ENCODE results near the gene ACOX1. TPM values are rescaled to one million over a fixed set of nuclear protein-coding genes. Genes with fewer than 3 reads are reported as not detected.

ACOX1 gene
- polyA plus RNA-seq, 1 of the 3 experiments (the other 2 are of a cell fraction): 21.5 TPM

DNA sequence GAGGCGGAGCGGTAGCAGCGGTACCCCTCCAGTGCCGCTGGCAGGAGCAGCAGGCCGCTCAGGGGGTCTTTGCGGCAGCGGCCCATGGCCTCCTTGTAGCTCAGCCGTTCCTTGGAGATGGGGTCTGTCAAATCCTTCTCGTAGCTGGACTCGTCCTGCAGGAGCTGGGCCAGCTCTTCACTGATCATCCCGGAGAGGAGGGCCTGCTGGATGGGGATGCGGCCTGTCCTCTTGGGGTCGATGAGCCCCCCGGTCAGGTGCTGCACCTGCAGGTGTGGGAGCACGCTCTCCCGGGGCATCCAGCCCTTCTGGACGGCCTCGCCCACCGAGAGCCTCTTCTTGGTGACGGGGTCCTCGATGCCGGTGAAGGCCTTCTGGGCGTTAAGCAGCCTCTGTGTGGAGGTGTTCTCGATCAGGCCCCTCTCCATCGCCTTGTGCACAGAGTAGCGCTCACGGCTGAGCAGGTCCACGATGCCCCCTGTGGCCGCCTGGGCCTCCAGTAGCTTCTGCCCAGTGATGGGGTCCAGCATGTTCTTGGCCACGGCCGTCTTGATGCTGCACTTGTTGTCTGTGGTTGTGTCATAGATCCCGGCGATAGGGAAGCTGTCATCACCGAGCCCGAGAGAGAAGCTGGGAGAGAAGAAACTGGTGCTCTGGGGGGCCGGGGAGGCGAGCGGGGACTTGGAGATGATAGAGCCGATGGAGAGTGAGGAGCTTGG is 28.3 kb upstream of the ACOX1 start (continued):
- TF ChIP-seq, protein P1, sequence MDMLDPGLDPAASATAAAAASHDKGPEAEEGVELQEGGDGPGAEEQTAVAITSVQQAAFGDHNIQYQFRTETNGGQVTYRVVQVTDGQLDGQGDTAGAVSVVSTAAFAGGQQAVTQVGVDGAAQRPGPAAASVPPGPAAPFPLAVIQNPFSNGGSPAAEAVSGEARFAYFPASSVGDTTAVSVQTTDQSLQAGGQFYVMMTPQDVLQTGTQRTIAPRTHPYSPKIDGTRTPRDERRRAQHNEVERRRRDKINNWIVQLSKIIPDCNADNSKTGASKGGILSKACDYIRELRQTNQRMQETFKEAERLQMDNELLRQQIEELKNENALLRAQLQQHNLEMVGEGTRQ (IDR thresholded peaks at IDR 0.05; ENCODE audit: borderline replicate concordance, low read depth, low read length): no peak
- TF ChIP-seq SMC3 (IDR thresholded peaks at IDR 0.05; ENCODE audit: low read depth, low read length) (no peak), FOSL2 (IDR thresholded peaks at IDR 0.05; ENCODE audit: borderline replicate concordance, low read depth) (no peak)
- TF ChIP-seq, protein P2, sequence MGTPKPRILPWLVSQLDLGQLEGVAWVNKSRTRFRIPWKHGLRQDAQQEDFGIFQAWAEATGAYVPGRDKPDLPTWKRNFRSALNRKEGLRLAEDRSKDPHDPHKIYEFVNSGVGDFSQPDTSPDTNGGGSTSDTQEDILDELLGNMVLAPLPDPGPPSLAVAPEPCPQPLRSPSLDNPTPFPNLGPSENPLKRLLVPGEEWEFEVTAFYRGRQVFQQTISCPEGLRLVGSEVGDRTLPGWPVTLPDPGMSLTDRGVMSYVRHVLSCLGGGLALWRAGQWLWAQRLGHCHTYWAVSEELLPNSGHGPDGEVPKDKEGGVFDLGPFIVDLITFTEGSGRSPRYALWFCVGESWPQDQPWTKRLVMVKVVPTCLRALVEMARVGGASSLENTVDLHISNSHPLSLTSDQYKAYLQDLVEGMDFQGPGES (IDR thresholded peaks at IDR 0.05; ENCODE audit: low read depth, low read length): no peak
- TF ChIP-seq, protein P3, sequence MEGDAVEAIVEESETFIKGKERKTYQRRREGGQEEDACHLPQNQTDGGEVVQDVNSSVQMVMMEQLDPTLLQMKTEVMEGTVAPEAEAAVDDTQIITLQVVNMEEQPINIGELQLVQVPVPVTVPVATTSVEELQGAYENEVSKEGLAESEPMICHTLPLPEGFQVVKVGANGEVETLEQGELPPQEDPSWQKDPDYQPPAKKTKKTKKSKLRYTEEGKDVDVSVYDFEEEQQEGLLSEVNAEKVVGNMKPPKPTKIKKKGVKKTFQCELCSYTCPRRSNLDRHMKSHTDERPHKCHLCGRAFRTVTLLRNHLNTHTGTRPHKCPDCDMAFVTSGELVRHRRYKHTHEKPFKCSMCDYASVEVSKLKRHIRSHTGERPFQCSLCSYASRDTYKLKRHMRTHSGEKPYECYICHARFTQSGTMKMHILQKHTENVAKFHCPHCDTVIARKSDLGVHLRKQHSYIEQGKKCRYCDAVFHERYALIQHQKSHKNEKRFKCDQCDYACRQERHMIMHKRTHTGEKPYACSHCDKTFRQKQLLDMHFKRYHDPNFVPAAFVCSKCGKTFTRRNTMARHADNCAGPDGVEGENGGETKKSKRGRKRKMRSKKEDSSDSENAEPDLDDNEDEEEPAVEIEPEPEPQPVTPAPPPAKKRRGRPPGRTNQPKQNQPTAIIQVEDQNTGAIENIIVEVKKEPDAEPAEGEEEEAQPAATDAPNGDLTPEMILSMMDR (IDR thresholded peaks at IDR 0.05): no peak

DNA sequence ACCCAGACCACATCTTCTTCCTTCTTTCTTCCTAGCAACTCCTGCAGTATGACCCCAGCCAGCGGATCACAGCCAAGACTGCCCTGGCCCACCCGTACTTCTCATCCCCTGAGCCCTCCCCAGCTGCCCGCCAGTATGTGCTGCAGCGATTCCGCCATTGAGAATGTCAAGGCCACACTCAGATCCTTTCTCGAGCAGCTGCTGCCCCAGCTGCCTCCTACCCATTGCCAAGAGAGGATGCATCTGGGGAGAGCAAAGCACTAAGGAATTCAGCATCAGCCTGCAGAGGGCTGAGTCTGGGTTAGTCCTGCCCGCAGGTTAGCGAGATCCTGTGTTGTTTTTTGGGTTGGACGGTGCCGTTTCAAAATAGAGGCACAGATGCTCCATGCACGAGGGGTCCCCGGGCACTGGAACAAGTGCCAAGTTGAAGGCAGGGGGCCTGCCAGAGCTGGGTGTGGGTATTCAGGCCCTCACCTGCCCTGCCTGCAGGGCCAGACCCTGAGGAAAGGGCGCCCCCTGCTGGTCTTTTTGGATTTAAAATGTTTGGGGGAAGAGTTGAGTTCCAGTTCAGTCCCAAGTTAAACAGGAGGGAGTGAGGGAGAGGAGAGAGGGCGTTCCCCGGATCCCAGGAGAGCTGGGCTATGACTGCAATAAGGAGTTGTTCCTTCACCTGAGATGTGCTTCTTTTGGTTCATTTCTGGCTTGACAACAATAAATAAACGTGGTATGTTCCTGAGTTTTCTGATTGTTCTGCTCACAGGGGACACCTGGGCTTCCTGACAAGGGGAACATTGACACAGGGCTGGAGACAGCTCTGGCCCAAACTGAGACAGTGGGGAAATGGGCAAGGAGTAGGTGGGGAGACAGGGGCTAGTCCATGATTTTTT is 26.5 kb upstream of the ACOX1 start:
- 67% methylated on average over 16 of the region's 16 CpGs for WGBS (ENCODE audit: low lambda C conversion rate)
- H3K27ac ChIP-seq (ENCODE audit: low read depth in 2 of 2, low read length in 1 of 2): peak overlapping the region in 1 of 2 experiments; percentile 38; a peak in 1 of 4 replicates
- peak; percentile 92 for DNase-seq

More for the DNA sequence above, 26.5 kb upstream of the ACOX1 start:
- H4K20me1 ChIP-seq (ENCODE audit: insufficient read depth): no peaks in the 10 kb centered on the region
- H3K79me2 ChIP-seq (ENCODE audit: insufficient read depth): no peaks in the 10 kb centered on the region
- no peak overlapping the region; a peak in 1 of 4 replicates for H3K4me3 ChIP-seq (ENCODE audit: low read depth in 2 of 2, low read length in 1 of 2)
- H3K9me3 ChIP-seq: no peaks in the 10 kb centered on the region
- no peaks in the 10 kb centered on the region for H3K36me3 ChIP-seq (replicated peaks in 1 of 2; ENCODE audit: control insufficient read depth in 1 of 2, insufficient read depth in 2 of 2, low read length in 1 of 2)
- ChIA-PET CTCF (interaction anchor here (0.6 to 10.2 kb wide), 57 partner anchors 8 to 290 kb away, joined by 3 to 231 read pairs (median 4); partner anchors contain the start of genes MRPL38, SRP68, TRIM65 and UNC13D), POLR2A (no interaction called here)
- no peak overlapping the region for H2AFZ ChIP-seq (ENCODE audit: low read depth)
- H3K4me1 ChIP-seq (ENCODE audit: control insufficient read depth in 1 of 2, insufficient read depth in 2 of 2, low read depth in 1 of 2, low read length in 1 of 2): peaks cover 0 to 10% of the 10 kb centered on the region in 2 experiments; a peak in 2 of 4 replicates
- peaks cover 22% of the 10 kb centered on the region for H3F3A ChIP-seq (replicated peaks; ENCODE audit: insufficient read depth)
- no peaks in the 10 kb centered on the region for H3K9me2 ChIP-seq
- peak overlapping the region; percentile 43 for H3K4me2 ChIP-seq
- no peaks in the 10 kb centered on the region for H3K27me3 ChIP-seq (ENCODE audit: insufficient read depth)
- H3K9ac ChIP-seq: peak overlapping the region; percentile 3; the same call in 1 of the 2 replicates
- TF ChIP-seq GABPA (IDR thresholded peaks at IDR 0.05; ENCODE audit: low read depth) (no peak), GATA2 (CRISPR knock-in tag; IDR thresholded peaks at IDR 0.05) (no peak), RAD21 (IDR thresholded peaks at IDR 0.05; ENCODE audit: low read length) (peak; percentile 83), YY1 (IDR thresholded peaks at IDR 0.05; ENCODE audit: low read depth) (no peak), RXRA (IDR thresholded peaks at IDR 0.05; ENCODE audit: borderline replicate concordance, low read depth) (no peak), TCF12 (IDR thresholded peaks at IDR 0.05) (no peak), RCOR1 (IDR thresholded peaks at IDR 0.05; ENCODE audit: low read length) (0 out of 2 replicates have a peak, but pooled peaks have one; percentile 12), SMC3 (IDR thresholded peaks at IDR 0.05; ENCODE audit: low read depth, low read length) (peak; percentile 84)
- TF ChIP-seq, protein P3 (IDR thresholded peaks at IDR 0.05): peak; percentile 94

Data from SK-N-SH (cell line).